C4-2B (cell line): Measurements from ENCODE around the gene PAPOLG.
A peak's percentile ranks its signal among the peaks of the same experiment; 100 is the strongest.

ENCODE experiments used
- H3K27ac ChIP-seq: fragments of 450-650 bp; 2 replicates; pipeline ENCODE4 v1.5.1; 2017
- ZFX ChIP-seq: fragments of 450-650 bp; IDR thresholded peaks from 2 replicates; pipeline ENCODE4 v1.6.1; 2017
- TF ChIP-seq, protein P1 (sequence below): fragments of 450-650 bp; conservative IDR thresholded peaks from 2 replicates; pipeline ENCODE4 v1.5.1; 2017; ENCODE audit warnings: mild to moderate bottlenecking

The PAPOLG gene

DNA sequence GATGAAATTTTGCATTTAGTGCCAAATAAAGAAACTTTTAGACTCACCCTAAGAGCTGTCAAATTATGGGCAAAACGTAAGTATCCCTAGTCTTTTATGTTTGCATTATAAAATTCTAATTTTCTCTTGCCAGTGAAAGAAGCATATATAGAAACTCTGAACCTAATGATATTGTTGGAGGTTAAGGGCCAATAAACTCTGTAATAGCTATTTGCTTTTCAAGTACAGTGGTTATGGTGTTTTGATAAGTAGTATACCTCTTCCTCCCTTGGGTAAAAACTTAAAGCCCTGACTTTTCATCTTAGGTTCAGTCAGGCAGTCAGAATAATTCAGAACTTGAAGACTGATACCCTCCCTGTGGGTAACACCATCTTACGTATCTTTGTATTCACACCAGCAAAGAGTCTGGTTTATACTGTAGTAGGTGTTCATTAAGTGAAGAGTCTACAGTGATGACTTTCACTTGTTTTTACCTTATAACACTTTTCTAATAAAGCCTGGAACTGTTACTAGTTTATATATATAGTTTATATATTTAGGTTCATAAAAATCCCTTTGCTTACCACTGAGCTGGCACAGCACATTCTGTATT lies 19.1 kb downstream of the PAPOLG start:
- no peak for TF ChIP-seq ZFX
- TF ChIP-seq, protein P1, sequence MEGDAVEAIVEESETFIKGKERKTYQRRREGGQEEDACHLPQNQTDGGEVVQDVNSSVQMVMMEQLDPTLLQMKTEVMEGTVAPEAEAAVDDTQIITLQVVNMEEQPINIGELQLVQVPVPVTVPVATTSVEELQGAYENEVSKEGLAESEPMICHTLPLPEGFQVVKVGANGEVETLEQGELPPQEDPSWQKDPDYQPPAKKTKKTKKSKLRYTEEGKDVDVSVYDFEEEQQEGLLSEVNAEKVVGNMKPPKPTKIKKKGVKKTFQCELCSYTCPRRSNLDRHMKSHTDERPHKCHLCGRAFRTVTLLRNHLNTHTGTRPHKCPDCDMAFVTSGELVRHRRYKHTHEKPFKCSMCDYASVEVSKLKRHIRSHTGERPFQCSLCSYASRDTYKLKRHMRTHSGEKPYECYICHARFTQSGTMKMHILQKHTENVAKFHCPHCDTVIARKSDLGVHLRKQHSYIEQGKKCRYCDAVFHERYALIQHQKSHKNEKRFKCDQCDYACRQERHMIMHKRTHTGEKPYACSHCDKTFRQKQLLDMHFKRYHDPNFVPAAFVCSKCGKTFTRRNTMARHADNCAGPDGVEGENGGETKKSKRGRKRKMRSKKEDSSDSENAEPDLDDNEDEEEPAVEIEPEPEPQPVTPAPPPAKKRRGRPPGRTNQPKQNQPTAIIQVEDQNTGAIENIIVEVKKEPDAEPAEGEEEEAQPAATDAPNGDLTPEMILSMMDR = no peak
- no peak overlapping the region for H3K27ac ChIP-seq

DNA sequence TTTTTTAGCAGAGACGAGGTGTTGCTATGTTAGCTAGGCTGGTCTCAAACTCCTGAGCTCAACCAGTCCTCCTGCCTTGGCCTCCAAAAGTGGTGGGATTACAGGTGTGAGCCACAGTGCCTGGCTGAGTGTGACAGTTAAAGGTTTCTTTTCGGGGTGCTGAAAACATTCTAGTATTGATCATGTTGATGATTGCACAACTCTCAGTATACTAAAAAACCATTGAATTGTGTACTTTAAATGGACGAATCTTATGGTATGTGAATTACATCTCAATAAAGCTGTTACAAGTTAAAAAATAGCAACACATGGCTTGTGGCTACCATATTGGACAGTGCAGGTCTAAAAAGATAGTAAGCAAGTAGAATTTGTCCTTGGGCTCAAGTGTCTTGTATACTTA lies 22.3 kb downstream of the PAPOLG start:
- TF ChIP-seq, protein P1 = no peak
- TF ChIP-seq ZFX = no peak
- H3K27ac ChIP-seq = no peak overlapping the region

DNA sequence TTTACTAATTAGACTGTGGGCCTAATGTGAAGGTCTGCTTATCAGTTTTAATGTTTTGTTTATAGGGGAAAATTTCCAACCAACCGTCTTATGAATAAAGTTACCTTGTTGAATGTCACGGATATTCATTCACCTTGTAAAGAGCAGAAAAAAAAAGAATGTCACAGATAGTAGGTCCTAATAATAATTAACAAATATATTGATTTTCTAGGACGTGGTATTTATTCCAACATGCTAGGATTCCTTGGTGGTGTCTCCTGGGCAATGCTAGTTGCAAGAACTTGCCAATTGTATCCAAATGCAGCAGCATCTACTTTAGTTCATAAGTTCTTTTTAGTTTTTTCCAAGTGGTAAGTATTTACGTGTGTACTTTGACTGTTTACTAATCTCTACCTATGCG lies 23.4 kb downstream of the PAPOLG start:
- TF ChIP-seq ZFX = no peak
- TF ChIP-seq, protein P1 = no peak
- H3K27ac ChIP-seq = no peak overlapping the region

DNA sequence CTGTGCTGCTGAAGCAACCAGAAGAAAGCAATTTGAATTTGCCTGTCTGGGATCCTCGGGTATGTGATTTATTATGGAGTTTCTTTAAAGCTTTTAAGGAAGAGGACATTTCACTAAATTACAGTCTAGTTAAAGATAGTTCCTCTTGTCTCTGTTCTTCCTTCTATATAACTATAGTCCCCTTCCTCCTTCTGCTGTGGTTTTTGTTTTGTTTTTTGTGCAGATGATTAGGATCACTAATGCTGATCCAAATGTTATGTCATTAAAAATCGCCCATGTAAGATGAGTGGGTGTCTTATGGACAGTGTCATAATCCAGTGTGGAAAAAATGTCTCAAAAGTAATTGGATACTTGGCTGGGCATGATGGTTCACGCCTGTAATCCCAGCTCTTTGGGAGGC lies 24.7 kb downstream of the PAPOLG start:
- TF ChIP-seq, protein P1 = no peak
- TF ChIP-seq ZFX = no peak
- no peak overlapping the region for H3K27ac ChIP-seq

DNA sequence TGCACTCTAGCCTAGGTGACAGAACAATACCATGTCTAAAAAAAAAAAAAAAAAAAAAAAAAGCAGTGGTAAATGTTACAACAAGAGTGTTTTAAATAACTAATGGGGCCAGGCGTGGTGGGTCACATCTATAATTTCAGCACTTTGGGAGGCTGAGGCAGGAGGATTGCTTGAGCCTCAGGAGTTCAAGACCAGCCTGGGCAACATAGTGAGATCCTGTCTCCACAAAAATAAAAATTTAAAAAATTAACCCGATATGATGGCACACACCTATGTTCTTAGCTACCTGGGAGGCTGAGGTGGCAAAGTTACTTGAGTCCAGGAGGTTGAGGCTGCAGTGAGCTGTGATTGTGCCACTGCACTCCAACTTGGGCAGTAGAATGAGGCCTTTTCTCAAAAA lies 37.1 kb downstream of the PAPOLG start:
- TF ChIP-seq, protein P1 = no peak
- TF ChIP-seq ZFX = no peak
- H3K27ac ChIP-seq = no peak overlapping the region

DNA sequence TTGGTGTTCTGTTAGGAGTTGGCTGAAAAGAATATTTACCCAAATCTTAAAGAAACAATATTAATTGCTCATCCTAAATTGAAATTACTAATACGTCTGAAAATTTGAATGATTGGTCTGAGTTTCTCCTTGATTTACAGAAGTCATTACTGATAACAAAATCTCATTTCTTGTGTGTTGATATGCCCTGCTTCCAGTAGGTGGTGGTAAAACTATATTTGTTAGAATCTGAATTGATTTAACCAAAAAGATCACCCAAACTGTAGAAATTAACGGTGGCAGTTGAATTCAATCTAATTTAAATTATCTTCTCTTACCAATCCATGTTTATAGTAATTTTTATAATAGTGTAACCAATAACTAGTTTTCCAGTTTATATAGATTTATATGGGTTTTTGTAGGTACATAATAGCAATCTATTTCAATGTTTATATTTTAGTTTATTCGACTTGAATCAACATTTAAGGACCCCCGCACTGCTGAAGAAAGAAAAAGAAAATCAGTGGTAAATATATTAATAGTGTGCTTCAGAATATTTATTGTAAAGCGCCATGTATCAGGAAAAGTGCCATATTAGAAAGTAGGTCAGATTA lies 38.3 kb downstream of the PAPOLG start:
- no peak overlapping the region for H3K27ac ChIP-seq
- TF ChIP-seq, protein P1 = peak; percentile 43
- TF ChIP-seq ZFX = no peak

DNA sequence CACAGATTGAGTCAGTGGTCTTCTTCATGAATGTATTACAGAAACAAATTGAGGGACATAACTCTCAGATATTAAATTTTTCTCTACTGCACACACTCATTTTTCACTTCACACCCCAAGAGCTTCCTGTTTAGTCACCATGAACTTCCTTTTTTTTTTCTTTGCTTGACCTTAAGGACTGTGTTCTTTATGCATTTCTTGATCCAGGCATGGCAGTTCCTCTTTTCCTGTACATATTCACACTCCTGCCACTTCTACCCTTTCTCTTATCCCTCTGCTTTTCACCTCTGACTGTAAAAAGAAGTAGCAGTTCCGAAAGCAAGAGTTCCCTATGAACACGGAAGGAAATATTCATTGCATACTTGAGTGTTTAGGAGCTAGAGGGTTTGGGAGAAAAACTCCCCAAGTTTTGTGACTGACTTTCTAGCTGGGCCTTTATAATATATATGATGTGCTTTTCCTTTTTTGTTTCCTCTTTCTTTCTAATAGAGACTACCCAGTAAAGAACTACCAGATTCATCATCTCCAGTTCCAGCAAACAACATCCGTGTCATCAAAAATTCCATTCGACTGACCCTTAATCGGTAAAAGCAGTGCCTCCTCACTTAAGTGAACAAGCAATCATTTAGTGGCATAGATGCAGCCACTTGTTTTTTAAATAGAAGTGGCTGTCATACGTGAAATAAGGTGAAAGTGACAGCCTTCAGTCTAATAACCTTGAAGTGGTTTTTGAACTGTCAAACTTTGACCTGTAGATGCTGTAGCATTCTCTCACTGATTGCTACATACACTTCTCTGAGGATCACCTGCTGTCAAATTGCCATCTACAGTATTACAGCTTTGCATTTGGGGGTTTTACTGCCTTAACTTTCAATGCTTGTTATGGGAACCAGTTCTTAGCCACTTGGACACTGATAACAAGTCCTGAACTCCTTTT lies 40.8 kb downstream of the PAPOLG start:
- H3K27ac ChIP-seq = no peak overlapping the region
- TF ChIP-seq, protein P1 = no peak
- TF ChIP-seq ZFX = no peak
